SK-N-SH (cell line): ENCODE measurements around the gene PRX. TPM values are rescaled to one million over a fixed set of nuclear protein-coding genes. Genes with fewer than 3 reads are reported as not detected.

ENCODE experiments used
- CTCF ChIA-PET: fragments of 300-600, 350-600 bp; formaldehyde crosslinking; extraction: SDS; loops from one replicate; lab custom pipeline; 2021; lab: Yijun Ruan, JAX
- POLR2A ChIA-PET: fragments of 350-600 bp; sonication (Branson Sonifier 250); formaldehyde crosslinking; extraction: SDS; loops from one replicate; lab custom pipeline; 2020; ENCODE audit warnings: antibody characterized with exemption, inconsistent platforms; lab: Yijun Ruan, JAX
- DNase-seq: peaks from one replicate; pipeline ENCODE4 v3.0.0; 2012
- H2AFZ ChIP-seq: fragments of 200-600 bp; sonication (generic); 2 replicates; pipeline ENCODE4 v1.8.1; 2016; ENCODE audit warnings: antibody characterized with exemption, mild to moderate bottlenecking, low read depth
- H3F3A ChIP-seq: fragments of 200-600 bp; sonication (generic); replicated peaks from 2 replicates; pipeline ENCODE3; 2016; ENCODE audit warnings: antibody characterized with exemption, mild to moderate bottlenecking; ENCODE audit not compliant: insufficient read depth
- H3K27ac ChIP-seq, 2 experiments: fragments of 200-500 bp in 1 of 2; fragments of 200-600 bp in 1 of 2; sonication (Bioruptor generic) in 1 of 2; sonication (generic), shearing (Covaris generic) in 1 of 2; 2 replicates each; pipeline versions ENCODE4 v1.5.1 to v1.6.1; 2014 to 2016; ENCODE audit warnings: low read depth in 2 of 2, inconsistent platforms in 1 of 2, low read length in 1 of 2, mild to moderate bottlenecking in 1 of 2, mixed read lengths in 1 of 2
- H3K27me3 ChIP-seq: fragments of 200-600 bp; sonication (generic), shearing (Covaris generic); 2 replicates; pipeline ENCODE4 v1.6.1; 2016; ENCODE audit warnings: mixed run types; ENCODE audit not compliant: insufficient read depth
- H3K36me3 ChIP-seq, 2 experiments: fragments of 200-500 bp in 1 of 2; fragments of 200-600 bp in 1 of 2; sonication (Bioruptor generic) in 1 of 2; sonication (generic) in 1 of 2; replicated peaks in 1 of 2; 2 replicates each; pipeline versions ENCODE3 to v1.5.1; 2014 to 2016; ENCODE audit warnings: low read length in 1 of 2, mild to moderate bottlenecking in 1 of 2; ENCODE audit not compliant: insufficient read depth in 2 of 2, control insufficient read depth in 1 of 2
- H3K4me1 ChIP-seq, 2 experiments: fragments of 200-500 bp in 1 of 2; fragments of 200-600 bp in 1 of 2; sonication (Bioruptor generic) in 1 of 2; sonication (generic), shearing (Covaris generic) in 1 of 2; 2 replicates each; pipeline versions ENCODE4 v1.5.1 to v1.6.1; 2014 to 2016; ENCODE audit warnings: low read depth in 1 of 2, low read length in 1 of 2, mixed run types in 1 of 2; ENCODE audit not compliant: insufficient read depth in 2 of 2, control insufficient read depth in 1 of 2
- H3K4me2 ChIP-seq: fragments of 200-600 bp; sonication (generic), shearing (Covaris generic); 2 replicates; pipeline ENCODE4 v1.6.1; 2017; ENCODE audit warnings: mixed run types
- H3K4me3 ChIP-seq, 2 experiments: fragments of 200-500 bp in 1 of 2; fragments of 200-600 bp in 1 of 2; sonication (Bioruptor generic) in 1 of 2; sonication (generic), shearing (Covaris generic) in 1 of 2; 2 replicates each; pipeline versions ENCODE4 v1.5.1 to v1.8.1; 2014 to 2016; ENCODE audit warnings: low read depth in 2 of 2, inconsistent platforms in 1 of 2, low read length in 1 of 2, mild to moderate bottlenecking in 1 of 2, mixed read lengths in 1 of 2, moderate library complexity in 1 of 2
- H3K79me2 ChIP-seq: fragments of 200-600 bp; sonication (generic); 2 replicates; pipeline ENCODE4 v1.8.1; 2017; ENCODE audit warnings: mild to moderate bottlenecking; ENCODE audit not compliant: insufficient read depth
- H3K9ac ChIP-seq: fragments of 200-600 bp; sonication (generic); 2 replicates; pipeline ENCODE4 v1.6.1; 2017; ENCODE audit warnings: mixed run types
- H3K9me2 ChIP-seq: fragments of 200-600 bp; sonication (generic); 2 replicates; pipeline ENCODE4 v1.6.1; 2017; ENCODE audit warnings: mixed run types
- H3K9me3 ChIP-seq: fragments of 200-600 bp; sonication (generic); 2 replicates; pipeline ENCODE4 v1.6.1; 2017; ENCODE audit warnings: mixed run types, mild to moderate bottlenecking, moderate library complexity
- H4K20me1 ChIP-seq: fragments of 200-600 bp; sonication (generic); 2 replicates; pipeline ENCODE4 v1.6.1; 2017; ENCODE audit warnings: mild to moderate bottlenecking, mixed run types; ENCODE audit not compliant: insufficient read depth
- CHD2 ChIP-seq: fragments of 150-350 bp; IDR thresholded peaks from 2 replicates; pipeline ENCODE4 v1.6.1; 2018; ENCODE audit warnings: low read length; ENCODE audit not compliant: partially characterized antibody
- ELF1 ChIP-seq: IDR thresholded peaks from 2 replicates; pipeline ENCODE4 v1.4.0; 2012
- EP300 ChIP-seq, 2 experiments: IDR thresholded peaks; 2 replicates each; pipeline versions ENCODE4 v1.4.0 to v1.6.1; 2012; ENCODE audit warnings: borderline replicate concordance in 1 of 2, low read depth in 1 of 2, low read length in 1 of 2
- FOXM1 ChIP-seq: IDR thresholded peaks from 2 replicates; pipeline ENCODE4 v1.4.0; 2012; ENCODE audit warnings: low read depth, mild to moderate bottlenecking
- GABPA ChIP-seq: IDR thresholded peaks from 2 replicates; pipeline ENCODE4 v1.4.0; 2012; ENCODE audit warnings: low read depth, mild to moderate bottlenecking
- GATA2 ChIP-seq: sonication (generic); formaldehyde crosslinking; IDR thresholded peaks from 2 replicates; pipeline ENCODE4 v1.5.0; 2020; ENCODE audit warnings: mild to moderate bottlenecking, missing genetic modification reagents
- IRF3 ChIP-seq: fragments of 150-350 bp; IDR thresholded peaks from 2 replicates; pipeline ENCODE4 v1.6.1; 2016; ENCODE audit warnings: mild to moderate bottlenecking, low read depth, low read length
- JUND ChIP-seq: IDR thresholded peaks from 2 replicates; pipeline ENCODE4 v1.4.0; 2012
- PBX3 ChIP-seq: IDR thresholded peaks from 2 replicates; pipeline ENCODE4; 2012
- RAD21 ChIP-seq: IDR thresholded peaks from 2 replicates; pipeline ENCODE4 v1.6.1; 2012; ENCODE audit warnings: mild to moderate bottlenecking, low read length
- RCOR1 ChIP-seq: fragments of 150-350 bp; IDR thresholded peaks from 2 replicates; pipeline ENCODE4 v1.6.1; 2017; ENCODE audit warnings: antibody characterized with exemption, low read length
- RXRA ChIP-seq: IDR thresholded peaks from 2 replicates; pipeline ENCODE4 v1.4.0; 2012; ENCODE audit warnings: low read depth, mild to moderate bottlenecking, borderline replicate concordance
- SMC3 ChIP-seq: IDR thresholded peaks from 2 replicates; pipeline ENCODE4 v1.6.1; 2012; ENCODE audit warnings: low read depth, low read length, improper control_type of control experiment
- USF1 ChIP-seq: IDR thresholded peaks from 2 replicates; pipeline ENCODE4 v1.4.0; 2012; ENCODE audit warnings: low read depth, borderline replicate concordance
- USF2 ChIP-seq: fragments of 150-350 bp; IDR thresholded peaks from 2 replicates; pipeline ENCODE4 v1.6.1; 2017; ENCODE audit warnings: antibody characterized with exemption, low read length, low read depth, borderline replicate concordance
- YY1 ChIP-seq: IDR thresholded peaks from 2 replicates; pipeline ENCODE4 v1.4.0; 2012; ENCODE audit warnings: low read depth, mild to moderate bottlenecking
- WGBS: methylation state at CpG from one replicate; pipeline ENCODE4 v1.1.6; 2017; ENCODE audit warnings: low lambda C conversion rate; 5-methylcytosine and 5-hydroxymethylcytosine counted together
- polyA plus RNA-seq, 3 experiments: library from polyadenylated mRNA; depleted of rRNA; stranded (reverse); fragments of >200 nt; gene quantifications; 2 replicates each; pipeline ENCODE4 v1.2.3, GENCODE V29; 2012
- TF ChIP-seq, protein P1 (sequence below): IDR thresholded peaks from 2 replicates; pipeline ENCODE4 v1.6.1; 2012; ENCODE audit warnings: mild to moderate bottlenecking, low read depth, low read length, moderate library complexity

PRX gene
- polyA plus RNA-seq, 1 of the 3 experiments (the other 2 are of a cell fraction), result 2.2 TPM

GRCh38 chr19:40422748-40423566, 9.8 kb upstream of the PRX start:
- TF ChIP-seq RAD21 (no peak), SMC3 (no peak), GATA2 (no peak), JUND (no peak), CHD2 (no peak), USF2 (no peak), PBX3 (no peak), RXRA (no peak), YY1 (no peak), EP300 (IDR thresholded peaks at IDR 0.05; ENCODE audit: borderline replicate concordance in 1 of 2, low read depth in 1 of 2, low read length in 1 of 2) (no peak), ELF1 (no peak), FOXM1 (no peak)
- H3K4me3 ChIP-seq, result no peak overlapping the region
- POLR2A ChIA-PET, result interaction anchor here (0.8 kb wide), 1 partner anchor 9 kb away, joined by 3 read pairs; no protein-coding TSS in a partner anchor

GRCh38 chr19:40421993-40422747, 9.0 kb upstream of the PRX start:
- H2AFZ ChIP-seq, result no peak overlapping the region
- H3K79me2 ChIP-seq, result peaks cover 36% of the 10 kb centered on the region
- no peaks in the 10 kb centered on the region for H3K9me2 ChIP-seq
- H3F3A ChIP-seq, result peaks cover 35% of the 10 kb centered on the region
- H3K4me2 ChIP-seq, result peak overlapping the region; percentile 87
- no peaks in the 10 kb centered on the region for H4K20me1 ChIP-seq
- H3K4me3 ChIP-seq, result no peak overlapping the region
- peaks cover 6 to 17% of the 10 kb centered on the region in 2 experiments; a peak in 3 of 4 replicates for H3K4me1 ChIP-seq
- peak overlapping the region; percentile 92 to 97 for H3K27ac ChIP-seq
- CTCF ChIA-PET, result interaction anchor here (0.6 to 2.4 kb wide), 5 partner anchors 11 to 451 kb away, joined by 3 to 15 read pairs (median 3); partner anchors contain the start of genes PRX and PSMC4
- H3K27me3 ChIP-seq, result no peaks in the 10 kb centered on the region
- peaks cover 7 to 15% of the 10 kb centered on the region in 2 experiments for H3K36me3 ChIP-seq
- POLR2A ChIA-PET, result interaction anchor here (0.8 to 1.7 kb wide), 3 partner anchors 9 to 19 kb away, joined by 3 to 6 read pairs (median 4); no protein-coding TSS in a partner anchor
- H3K9me3 ChIP-seq, result no peaks in the 10 kb centered on the region
- H3K9ac ChIP-seq, result peak overlapping the region; percentile 82; the same call in 1 of the 2 replicates
- DNase-seq, result peak; percentile 57
- WGBS, result 86% methylated on average over 16 of the region's 16 CpGs
- TF ChIP-seq, protein P1, sequence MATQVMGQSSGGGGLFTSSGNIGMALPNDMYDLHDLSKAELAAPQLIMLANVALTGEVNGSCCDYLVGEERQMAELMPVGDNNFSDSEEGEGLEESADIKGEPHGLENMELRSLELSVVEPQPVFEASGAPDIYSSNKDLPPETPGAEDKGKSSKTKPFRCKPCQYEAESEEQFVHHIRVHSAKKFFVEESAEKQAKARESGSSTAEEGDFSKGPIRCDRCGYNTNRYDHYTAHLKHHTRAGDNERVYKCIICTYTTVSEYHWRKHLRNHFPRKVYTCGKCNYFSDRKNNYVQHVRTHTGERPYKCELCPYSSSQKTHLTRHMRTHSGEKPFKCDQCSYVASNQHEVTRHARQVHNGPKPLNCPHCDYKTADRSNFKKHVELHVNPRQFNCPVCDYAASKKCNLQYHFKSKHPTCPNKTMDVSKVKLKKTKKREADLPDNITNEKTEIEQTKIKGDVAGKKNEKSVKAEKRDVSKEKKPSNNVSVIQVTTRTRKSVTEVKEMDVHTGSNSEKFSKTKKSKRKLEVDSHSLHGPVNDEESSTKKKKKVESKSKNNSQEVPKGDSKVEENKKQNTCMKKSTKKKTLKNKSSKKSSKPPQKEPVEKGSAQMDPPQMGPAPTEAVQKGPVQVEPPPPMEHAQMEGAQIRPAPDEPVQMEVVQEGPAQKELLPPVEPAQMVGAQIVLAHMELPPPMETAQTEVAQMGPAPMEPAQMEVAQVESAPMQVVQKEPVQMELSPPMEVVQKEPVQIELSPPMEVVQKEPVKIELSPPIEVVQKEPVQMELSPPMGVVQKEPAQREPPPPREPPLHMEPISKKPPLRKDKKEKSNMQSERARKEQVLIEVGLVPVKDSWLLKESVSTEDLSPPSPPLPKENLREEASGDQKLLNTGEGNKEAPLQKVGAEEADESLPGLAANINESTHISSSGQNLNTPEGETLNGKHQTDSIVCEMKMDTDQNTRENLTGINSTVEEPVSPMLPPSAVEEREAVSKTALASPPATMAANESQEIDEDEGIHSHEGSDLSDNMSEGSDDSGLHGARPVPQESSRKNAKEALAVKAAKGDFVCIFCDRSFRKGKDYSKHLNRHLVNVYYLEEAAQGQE, result no peak
- TF ChIP-seq IRF3, result no peak
- peak in 1 of 2 experiments; percentile 57; a peak in 1 of 4 replicates for TF ChIP-seq EP300 (IDR thresholded peaks at IDR 0.05; ENCODE audit: borderline replicate concordance in 1 of 2, low read depth in 1 of 2, low read length in 1 of 2)
- TF ChIP-seq USF1, result no peak
- TF ChIP-seq RCOR1, result peak; percentile 81
- no peak for TF ChIP-seq GABPA

More at GRCh38 chr19:40422748-40423566, 9.8 kb upstream of the PRX start:
- Histone ChIP-seq H3K27me3 (no peaks in the 10 kb centered on the region), H3K9me2 (no peaks in the 10 kb centered on the region), H3K9me3 (no peaks in the 10 kb centered on the region), H3K9ac (no peak overlapping the region), H2AFZ (no peak overlapping the region), H3K79me2 (peaks cover 36% of the 10 kb centered on the region), H3F3A (peaks cover 35% of the 10 kb centered on the region), H3K4me1 (peaks cover 6 to 17% of the 10 kb centered on the region in 2 experiments; a peak in 3 of 4 replicates), H3K27ac (peak overlapping the region in 1 of 2 experiments; percentile 39; a peak in 2 of 4 replicates), H3K4me2 (0 out of 2 replicates have a peak overlapping the region, but pooled peaks have one; percentile 87), H3K36me3 (peaks cover 7 to 15% of the 10 kb centered on the region in 2 experiments), H4K20me1 (no peaks in the 10 kb centered on the region)
- CTCF ChIA-PET, result interaction anchor here (1.0 to 2.4 kb wide), 4 partner anchors 10 to 41 kb away, joined by 3 to 15 read pairs (median 4); partner anchors contain the start of gene PRX
- DNase-seq, result no peak
- 86% methylated on average over 9 of the region's 31 CpGs for WGBS
